Measurements from ENCODE around the gene GET4. TPM values are rescaled to one million over a fixed set of nuclear protein-coding genes. Genes with fewer than 3 reads are reported as not detected.

GET4 gene
- total RNA-seq, 4 donors from 2014 or later: 24.6 to 40.8 (median 30.0) TPM

- TF ChIP-seq POLR2A (IDR thresholded peaks at IDR 0.05): no peak
- no peak for TF ChIP-seq CTCF (IDR thresholded peaks at IDR 0.05 in 4 of 5, conservative IDR thresholded peaks at IDR 0.05 in 1 of 5)
- no peak for DNase-seq
- H3K36me3 ChIP-seq: no peaks in the 10 kb centered on the region
- H3K27me3 ChIP-seq: peaks cover 0 to 10% (median 3%) of the 10 kb centered on the region in 3 donors
- H3K4me3 ChIP-seq: no peak overlapping the region
- H3K9me3 ChIP-seq: no peaks in the 10 kb centered on the region
- intact Hi-C loops (cut with DNase I; ENCODE audit: low total_unique reads) (no loop called here), in situ Hi-C loops (cut with MboI; ENCODE audit: low sequenced_read_pairs in 4 of 4) (no loop called here)
- no peaks in the 10 kb centered on the region for H3K4me1 ChIP-seq
- H3K27ac ChIP-seq: no peak overlapping the region
- ATAC-seq: no peak
Measured at GRCh38 chr7:935874-936385, 59.6 kb downstream of the GET4 start.

GRCh38 chr7:936386-937054 lies 60.2 kb downstream of the GET4 start:
- H3K36me3 ChIP-seq: no peaks in the 10 kb centered on the region
- no peak overlapping the region for H3K4me3 ChIP-seq
- intact Hi-C loops (cut with DNase I; ENCODE audit: low total_unique reads): no loop called here
- in situ Hi-C loops (cut with MboI; ENCODE audit: low sequenced_read_pairs in 4 of 4): no loop called here
- TF ChIP-seq CTCF (IDR thresholded peaks at IDR 0.05 in 4 of 5, conservative IDR thresholded peaks at IDR 0.05 in 1 of 5) (no peak), POLR2A (IDR thresholded peaks at IDR 0.05) (no peak)
- no peak overlapping the region for H3K27ac ChIP-seq
- peaks cover 2 to 10% (median 8%) of the 10 kb centered on the region in 3 donors for H3K27me3 ChIP-seq
- H3K9me3 ChIP-seq: no peaks in the 10 kb centered on the region
- ATAC-seq (no peak), DNase-seq (no peak)
- no peaks in the 10 kb centered on the region for H3K4me1 ChIP-seq

GRCh38 chr7:937856-938484 lies 61.6 kb downstream of the GET4 start:
- TF ChIP-seq CTCF (IDR thresholded peaks at IDR 0.05 in 4 of 5, conservative IDR thresholded peaks at IDR 0.05 in 1 of 5): no peak
- no peak for TF ChIP-seq POLR2A (IDR thresholded peaks at IDR 0.05)
- H3K27me3 ChIP-seq: peaks cover 7 to 15% (median 12%) of the 10 kb centered on the region in 3 donors
- no peak overlapping the region for H3K27ac ChIP-seq
- H3K36me3 ChIP-seq: no peaks in the 10 kb centered on the region
- no peaks in the 10 kb centered on the region for H3K9me3 ChIP-seq
- intact Hi-C loops (cut with DNase I; ENCODE audit: low total_unique reads): no loop called here
- in situ Hi-C loops (cut with MboI; ENCODE audit: low sequenced_read_pairs in 4 of 4): no loop called here
- no peak overlapping the region for H3K4me3 ChIP-seq
- ATAC-seq (no peak), DNase-seq (no peak)
- H3K4me1 ChIP-seq: no peaks in the 10 kb centered on the region

GRCh38 chr7:938546-939185 lies 62.3 kb downstream of the GET4 start:
- in situ Hi-C loops (cut with MboI; ENCODE audit: low sequenced_read_pairs in 4 of 4) (no loop called here), intact Hi-C loops (cut with DNase I; ENCODE audit: low total_unique reads) (no loop called here)
- Histone ChIP-seq H3K27me3 (peaks cover 7 to 15% (median 12%) of the 10 kb centered on the region in 3 donors), H3K4me3 (no peak overlapping the region), H3K9me3 (no peaks in the 10 kb centered on the region), H3K36me3 (no peaks in the 10 kb centered on the region), H3K4me1 (no peaks in the 10 kb centered on the region), H3K27ac (no peak overlapping the region)
- TF ChIP-seq CTCF (IDR thresholded peaks at IDR 0.05 in 4 of 5, conservative IDR thresholded peaks at IDR 0.05 in 1 of 5): no peak
- TF ChIP-seq POLR2A (IDR thresholded peaks at IDR 0.05): no peak
- ATAC-seq (no peak), DNase-seq (no peak)
